ENCODE measurements around the gene HPS6.
"Not testable (repeated sequence)": the region's sequence is repeated elsewhere in the genome, so short reads cannot be mapped to it uniquely, and the experiment has no call there.

HPS6 gene

GRCh38 chr10:102064868-102065560 is at the start of gene HPS6:
TSS of gene HPS6 (plus strand) at chr10:102065349. CDS start at chr10:102065475, 126 bp downstream.
- peak within 1 kb of the TSS; percentile 83 for H3K4me3 ChIP-seq (ENCODE audit: low read length)
- peak; percentile 20; the same call in 1 of the 2 replicates for TF ChIP-seq CTCF (conservative IDR thresholded peaks at IDR 0.05; ENCODE audit: low read length)
- peak; percentile 89 for DNase-seq (ENCODE audit: low read depth)

GRCh38 chr10:102016416-102016815 is 48.7 kb upstream of the HPS6 start:
- no peak for TF ChIP-seq CTCF (conservative IDR thresholded peaks at IDR 0.05; ENCODE audit: low read length)
- H3K4me3 ChIP-seq (ENCODE audit: low read length) = no peak overlapping the region
- DNase-seq (ENCODE audit: low read depth) = no peak

GRCh38 chr10:102017295-102017694 is 47.9 kb upstream of the HPS6 start:
- TF ChIP-seq CTCF (conservative IDR thresholded peaks at IDR 0.05; ENCODE audit: low read length) = no peak
- DNase-seq (ENCODE audit: low read depth) = no peak
- no peak overlapping the region for H3K4me3 ChIP-seq (ENCODE audit: low read length)

- DNase-seq (ENCODE audit: low read depth) = no peak
- TF ChIP-seq CTCF (conservative IDR thresholded peaks at IDR 0.05; ENCODE audit: low read length) = no peak
These were observed 44.2 kb upstream of the HPS6 start for GRCh38 chr10:102020938-102021337.

GRCh38 chr10:102024799-102025198 is 40.4 kb upstream of the HPS6 start:
- no peak overlapping the region for H3K4me3 ChIP-seq (ENCODE audit: low read length)
- DNase-seq (ENCODE audit: low read depth) = no peak
- no peak for TF ChIP-seq CTCF (conservative IDR thresholded peaks at IDR 0.05; ENCODE audit: low read length)

More at GRCh38 chr10:102020938-102021337, 44.2 kb upstream of the HPS6 start:
- no peak overlapping the region for H3K4me3 ChIP-seq (ENCODE audit: low read length)

- no peak for TF ChIP-seq CTCF (conservative IDR thresholded peaks at IDR 0.05; ENCODE audit: low read length)
- H3K4me3 ChIP-seq (ENCODE audit: low read length) = no peak overlapping the region
- no peak for DNase-seq (ENCODE audit: low read depth)
These were observed 37.9 kb upstream of the HPS6 start for GRCh38 chr10:102027261-102027660.

GRCh38 chr10:102033787-102034186 is 31.4 kb upstream of the HPS6 start:
- no peak overlapping the region for H3K4me3 ChIP-seq (ENCODE audit: low read length)
- no peak for DNase-seq (ENCODE audit: low read depth)
- no peak for TF ChIP-seq CTCF (conservative IDR thresholded peaks at IDR 0.05; ENCODE audit: low read length)

GRCh38 chr10:102035807-102036206 is 29.3 kb upstream of the HPS6 start:
- DNase-seq (ENCODE audit: low read depth); H3K4me3 ChIP-seq (ENCODE audit: low read length): not testable (repeated sequence)

Data from AG10803 (cell line).